Thyroid gland (tissue), 4 donors: ENCODE results near the gene AGPAT1. TPM values are rescaled to one million over a fixed set of nuclear protein-coding genes. Genes with fewer than 3 reads are reported as not detected.

ENCODE experiments used
- DNase-seq, 2 donors: peaks; one replicate each; pipeline ENCODE4 v3.0.0-alpha.2; 2019
- H3K27ac ChIP-seq, 3 donors: fragments of 200-600 bp; sonication (generic); 1 replicate in 2 of 3; 2 replicates in 1 of 3; pipeline ENCODE4 v1.5.1; 2016 to 2019; ENCODE audit warnings: mild to moderate bottlenecking in 1 of 3, moderate library complexity in 1 of 3
- H3K27me3 ChIP-seq: fragments of 200-600 bp; sonication (generic); one replicate; pipeline ENCODE4 v1.5.1; 2019
- H3K36me3 ChIP-seq, 2 donors: fragments of 200-600 bp; sonication (generic); one replicate each; pipeline ENCODE4 v1.5.1; 2016 to 2019
- H3K4me1 ChIP-seq, 2 donors: fragments of 200-600 bp; sonication (generic); one replicate each; pipeline ENCODE4 v1.5.1; 2017 to 2019
- H3K4me3 ChIP-seq, 3 donors: fragments of 200-600 bp; sonication (generic); replicated peaks in 1 of 3; 1 replicate in 2 of 3; 2 replicates in 1 of 3; pipeline ENCODE4 v1.5.1; 2016; ENCODE audit warnings: mild to moderate bottlenecking in 1 of 3
- H3K9me3 ChIP-seq: fragments of 200-600 bp; sonication (generic); one replicate; pipeline ENCODE4 v1.5.1; 2017
- CTCF ChIP-seq, 6 experiments: fragments of 200-600 bp in 3 of 6; fragments of 450-650 bp in 3 of 6; sonication (generic) in 3 of 6; IDR thresholded peaks; one replicate each; pipeline ENCODE4 v1.5.1; 2016 to 2019; ENCODE audit warnings: antibody characterized with exemption in 6 of 6, mild to moderate bottlenecking in 2 of 6, inconsistent platforms in 1 of 6, moderate library complexity in 1 of 6
- POLR2A ChIP-seq, 2 donors: fragments of 450-650 bp; IDR thresholded peaks; one replicate each; pipeline ENCODE4 v1.6.1; 2017; ENCODE audit warnings: antibody characterized with exemption in 2 of 2, mild to moderate bottlenecking in 2 of 2, moderate library complexity in 1 of 2
- WGBS, 2 donors: methylation state at CpG; one replicate each; pipeline ENCODE4 v1.1.5; 2017; 5-methylcytosine and 5-hydroxymethylcytosine counted together
- intact Hi-C: fragments of 100-400 bp; cut with DNase I; formaldehyde crosslinking; loops from one replicate; pipeline ENCODE4 v1.15.1; 2023
- total RNA-seq, 4 donors: library from RNA; depleted of rRNA; stranded (reverse); fragments of >200 nt; gene quantifications; one replicate each; pipeline ENCODE4 v1.2.3, GENCODE V29; 2016

Gene AGPAT1
- total RNA-seq, 4 donors from 2014 or later: 48.6 to 69.2 (median 54.8) TPM

GRCh38 chr6:32174416-32174815 is 1.5 kb downstream of the AGPAT1 start:
- WGBS, 2 donors: 88 to 92% methylated on average over 1 of the region's 1 CpG
- intact Hi-C loops: no loop called here

GRCh38 chr6:32173051-32173727 is 2.7 kb downstream of the AGPAT1 start:
- Histone ChIP-seq H3K4me1 (peaks cover 12 to 19% of the 10 kb centered on the region in 2 donors), H3K36me3 (peaks cover 0 to 16% of the 10 kb centered on the region in 2 donors), H3K9me3 (no peaks in the 10 kb centered on the region), H3K27me3 (no peaks in the 10 kb centered on the region), H3K27ac (no peak overlapping the region), H3K4me3 (no peak overlapping the region)
- no peak for DNase-seq
- WGBS, 2 donors: 72 to 82% methylated on average over 4 of the region's 4 CpGs
- TF ChIP-seq POLR2A (IDR thresholded peaks at IDR 0.05) (no peak), CTCF (IDR thresholded peaks at IDR 0.05) (no peak)
- intact Hi-C loops: no loop called here

More at GRCh38 chr6:32174416-32174815, 1.5 kb downstream of the AGPAT1 start:
- no peak for DNase-seq
- Histone ChIP-seq H3K27me3 (no peaks in the 10 kb centered on the region), H3K9me3 (no peaks in the 10 kb centered on the region), H3K4me1 (peaks cover 19 to 26% of the 10 kb centered on the region in 2 donors), H3K4me3 (no peak overlapping the region), H3K27ac (no peak overlapping the region), H3K36me3 (peaks cover 0 to 11% of the 10 kb centered on the region in 2 donors)
- TF ChIP-seq POLR2A (IDR thresholded peaks at IDR 0.05) (no peak), CTCF (IDR thresholded peaks at IDR 0.05) (no peak)

GRCh38 chr6:32171234-32171633 is 4.7 kb downstream of the AGPAT1 start:
- Histone ChIP-seq H3K4me1 (peaks cover 8% of the 10 kb centered on the region in 2 donors), H3K27me3 (no peaks in the 10 kb centered on the region), H3K9me3 (no peaks in the 10 kb centered on the region), H3K27ac (no peak overlapping the region), H3K4me3 (no peak overlapping the region), H3K36me3 (peaks cover 8 to 32% of the 10 kb centered on the region in 2 donors)
- intact Hi-C loops: no loop called here
- 94 to 96% methylated on average over 6 of the region's 6 CpGs for WGBS, 2 donors
- DNase-seq: no peak
- TF ChIP-seq POLR2A (IDR thresholded peaks at IDR 0.05): no peak
- TF ChIP-seq CTCF (IDR thresholded peaks at IDR 0.05): no peak

- no peak overlapping the region for H3K27ac ChIP-seq
- H3K36me3 ChIP-seq: peaks cover 8 to 32% of the 10 kb centered on the region in 2 donors
- intact Hi-C loops: no loop called here
Measured at GRCh38 chr6:32170294-32170693, 5.6 kb downstream of the AGPAT1 start.

More at GRCh38 chr6:32170294-32170693, 5.6 kb downstream of the AGPAT1 start:
- Histone ChIP-seq H3K4me3 (no peak overlapping the region), H3K4me1 (peaks cover 6% of the 10 kb centered on the region in 2 donors), H3K9me3 (no peaks in the 10 kb centered on the region), H3K27me3 (no peaks in the 10 kb centered on the region)
- no peak for TF ChIP-seq POLR2A (IDR thresholded peaks at IDR 0.05)
- TF ChIP-seq CTCF (IDR thresholded peaks at IDR 0.05): no peak
- no peak for DNase-seq
- WGBS, 2 donors: 95% methylated on average over 11 of the region's 11 CpGs
